WTC11 (cell line): ENCODE results near the gene TMEM178B.

ENCODE experiments used
- TF ChIP-seq, protein P1 (sequence below): fragments of 200-600 bp; IDR thresholded peaks from 2 replicates; pipeline ENCODE4 v1.8.0; 2022; ENCODE audit warnings: antibody characterized with exemption
- TF ChIP-seq, protein P2 (sequence below): sonication (generic); formaldehyde crosslinking; IDR thresholded peaks from 2 replicates; pipeline ENCODE4 v1.8.1; 2022; ENCODE audit warnings: mild to moderate bottlenecking, missing genetic modification reagents, moderate library complexity, borderline replicate concordance
- TF ChIP-seq, protein P3 (sequence below): sonication (generic); formaldehyde crosslinking; IDR thresholded peaks from 2 replicates; pipeline ENCODE4 v1.8.0; 2022; ENCODE audit warnings: mild to moderate bottlenecking, missing genetic modification reagents
- TF ChIP-seq, protein P4 (sequence below): fragments of 250-450 bp; sonication (Bioruptor Pico); IDR thresholded peaks from 2 replicates; pipeline ENCODE4 v1.9.0; 2021; ENCODE audit warnings: mild to moderate bottlenecking, borderline replicate concordance

DNA sequence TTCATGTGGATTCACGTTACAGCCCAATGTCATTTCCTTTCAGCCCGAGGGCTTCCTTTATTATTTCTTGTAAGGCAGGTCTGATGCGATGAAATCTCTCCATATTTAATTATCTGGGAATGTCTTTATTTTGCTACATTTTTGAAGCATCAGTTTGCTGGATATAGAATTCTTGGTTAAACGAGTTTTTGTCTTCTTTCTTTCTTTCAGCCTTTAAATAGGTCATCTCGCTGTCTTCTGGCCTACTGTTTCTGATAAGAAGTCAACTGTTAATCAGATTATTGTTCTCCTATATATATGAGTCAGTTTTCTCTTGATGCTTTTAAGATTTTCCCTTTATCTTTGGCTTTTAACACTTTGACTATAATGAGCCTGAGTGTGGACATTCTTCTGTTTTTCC is 184.7 kb downstream of the TMEM178B start:
- TF ChIP-seq, protein P1, sequence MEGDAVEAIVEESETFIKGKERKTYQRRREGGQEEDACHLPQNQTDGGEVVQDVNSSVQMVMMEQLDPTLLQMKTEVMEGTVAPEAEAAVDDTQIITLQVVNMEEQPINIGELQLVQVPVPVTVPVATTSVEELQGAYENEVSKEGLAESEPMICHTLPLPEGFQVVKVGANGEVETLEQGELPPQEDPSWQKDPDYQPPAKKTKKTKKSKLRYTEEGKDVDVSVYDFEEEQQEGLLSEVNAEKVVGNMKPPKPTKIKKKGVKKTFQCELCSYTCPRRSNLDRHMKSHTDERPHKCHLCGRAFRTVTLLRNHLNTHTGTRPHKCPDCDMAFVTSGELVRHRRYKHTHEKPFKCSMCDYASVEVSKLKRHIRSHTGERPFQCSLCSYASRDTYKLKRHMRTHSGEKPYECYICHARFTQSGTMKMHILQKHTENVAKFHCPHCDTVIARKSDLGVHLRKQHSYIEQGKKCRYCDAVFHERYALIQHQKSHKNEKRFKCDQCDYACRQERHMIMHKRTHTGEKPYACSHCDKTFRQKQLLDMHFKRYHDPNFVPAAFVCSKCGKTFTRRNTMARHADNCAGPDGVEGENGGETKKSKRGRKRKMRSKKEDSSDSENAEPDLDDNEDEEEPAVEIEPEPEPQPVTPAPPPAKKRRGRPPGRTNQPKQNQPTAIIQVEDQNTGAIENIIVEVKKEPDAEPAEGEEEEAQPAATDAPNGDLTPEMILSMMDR: no peak
- TF ChIP-seq, protein P2, sequence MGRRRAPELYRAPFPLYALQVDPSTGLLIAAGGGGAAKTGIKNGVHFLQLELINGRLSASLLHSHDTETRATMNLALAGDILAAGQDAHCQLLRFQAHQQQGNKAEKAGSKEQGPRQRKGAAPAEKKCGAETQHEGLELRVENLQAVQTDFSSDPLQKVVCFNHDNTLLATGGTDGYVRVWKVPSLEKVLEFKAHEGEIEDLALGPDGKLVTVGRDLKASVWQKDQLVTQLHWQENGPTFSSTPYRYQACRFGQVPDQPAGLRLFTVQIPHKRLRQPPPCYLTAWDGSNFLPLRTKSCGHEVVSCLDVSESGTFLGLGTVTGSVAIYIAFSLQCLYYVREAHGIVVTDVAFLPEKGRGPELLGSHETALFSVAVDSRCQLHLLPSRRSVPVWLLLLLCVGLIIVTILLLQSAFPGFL (CRISPR knock-in tag): no peak
- TF ChIP-seq, protein P3, sequence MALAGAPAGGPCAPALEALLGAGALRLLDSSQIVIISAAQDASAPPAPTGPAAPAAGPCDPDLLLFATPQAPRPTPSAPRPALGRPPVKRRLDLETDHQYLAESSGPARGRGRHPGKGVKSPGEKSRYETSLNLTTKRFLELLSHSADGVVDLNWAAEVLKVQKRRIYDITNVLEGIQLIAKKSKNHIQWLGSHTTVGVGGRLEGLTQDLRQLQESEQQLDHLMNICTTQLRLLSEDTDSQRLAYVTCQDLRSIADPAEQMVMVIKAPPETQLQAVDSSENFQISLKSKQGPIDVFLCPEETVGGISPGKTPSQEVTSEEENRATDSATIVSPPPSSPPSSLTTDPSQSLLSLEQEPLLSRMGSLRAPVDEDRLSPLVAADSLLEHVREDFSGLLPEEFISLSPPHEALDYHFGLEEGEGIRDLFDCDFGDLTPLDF (CRISPR knock-in tag): no peak
- TF ChIP-seq, protein P4, sequence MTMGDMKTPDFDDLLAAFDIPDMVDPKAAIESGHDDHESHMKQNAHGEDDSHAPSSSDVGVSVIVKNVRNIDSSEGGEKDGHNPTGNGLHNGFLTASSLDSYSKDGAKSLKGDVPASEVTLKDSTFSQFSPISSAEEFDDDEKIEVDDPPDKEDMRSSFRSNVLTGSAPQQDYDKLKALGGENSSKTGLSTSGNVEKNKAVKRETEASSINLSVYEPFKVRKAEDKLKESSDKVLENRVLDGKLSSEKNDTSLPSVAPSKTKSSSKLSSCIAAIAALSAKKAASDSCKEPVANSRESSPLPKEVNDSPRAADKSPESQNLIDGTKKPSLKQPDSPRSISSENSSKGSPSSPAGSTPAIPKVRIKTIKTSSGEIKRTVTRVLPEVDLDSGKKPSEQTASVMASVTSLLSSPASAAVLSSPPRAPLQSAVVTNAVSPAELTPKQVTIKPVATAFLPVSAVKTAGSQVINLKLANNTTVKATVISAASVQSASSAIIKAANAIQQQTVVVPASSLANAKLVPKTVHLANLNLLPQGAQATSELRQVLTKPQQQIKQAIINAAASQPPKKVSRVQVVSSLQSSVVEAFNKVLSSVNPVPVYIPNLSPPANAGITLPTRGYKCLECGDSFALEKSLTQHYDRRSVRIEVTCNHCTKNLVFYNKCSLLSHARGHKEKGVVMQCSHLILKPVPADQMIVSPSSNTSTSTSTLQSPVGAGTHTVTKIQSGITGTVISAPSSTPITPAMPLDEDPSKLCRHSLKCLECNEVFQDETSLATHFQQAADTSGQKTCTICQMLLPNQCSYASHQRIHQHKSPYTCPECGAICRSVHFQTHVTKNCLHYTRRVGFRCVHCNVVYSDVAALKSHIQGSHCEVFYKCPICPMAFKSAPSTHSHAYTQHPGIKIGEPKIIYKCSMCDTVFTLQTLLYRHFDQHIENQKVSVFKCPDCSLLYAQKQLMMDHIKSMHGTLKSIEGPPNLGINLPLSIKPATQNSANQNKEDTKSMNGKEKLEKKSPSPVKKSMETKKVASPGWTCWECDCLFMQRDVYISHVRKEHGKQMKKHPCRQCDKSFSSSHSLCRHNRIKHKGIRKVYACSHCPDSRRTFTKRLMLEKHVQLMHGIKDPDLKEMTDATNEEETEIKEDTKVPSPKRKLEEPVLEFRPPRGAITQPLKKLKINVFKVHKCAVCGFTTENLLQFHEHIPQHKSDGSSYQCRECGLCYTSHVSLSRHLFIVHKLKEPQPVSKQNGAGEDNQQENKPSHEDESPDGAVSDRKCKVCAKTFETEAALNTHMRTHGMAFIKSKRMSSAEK (CRISPR knock-in tag): no peak
